HG02798 (cell line): ENCODE results near the gene DPM1.
"Not testable (repeated sequence)": the region's sequence is repeated elsewhere in the genome, so short reads cannot be mapped to it uniquely, and the experiment has no call there.

Experiments
- ATAC-seq: cut with Tn5 transposase; IDR thresholded peaks from one replicate; pipeline ENCODE4 v1.9.1; 2021; ENCODE audit warnings: mild to moderate bottlenecking; ENCODE audit not compliant: unreplicated experiment, poor library complexity

Gene DPM1

DNA sequence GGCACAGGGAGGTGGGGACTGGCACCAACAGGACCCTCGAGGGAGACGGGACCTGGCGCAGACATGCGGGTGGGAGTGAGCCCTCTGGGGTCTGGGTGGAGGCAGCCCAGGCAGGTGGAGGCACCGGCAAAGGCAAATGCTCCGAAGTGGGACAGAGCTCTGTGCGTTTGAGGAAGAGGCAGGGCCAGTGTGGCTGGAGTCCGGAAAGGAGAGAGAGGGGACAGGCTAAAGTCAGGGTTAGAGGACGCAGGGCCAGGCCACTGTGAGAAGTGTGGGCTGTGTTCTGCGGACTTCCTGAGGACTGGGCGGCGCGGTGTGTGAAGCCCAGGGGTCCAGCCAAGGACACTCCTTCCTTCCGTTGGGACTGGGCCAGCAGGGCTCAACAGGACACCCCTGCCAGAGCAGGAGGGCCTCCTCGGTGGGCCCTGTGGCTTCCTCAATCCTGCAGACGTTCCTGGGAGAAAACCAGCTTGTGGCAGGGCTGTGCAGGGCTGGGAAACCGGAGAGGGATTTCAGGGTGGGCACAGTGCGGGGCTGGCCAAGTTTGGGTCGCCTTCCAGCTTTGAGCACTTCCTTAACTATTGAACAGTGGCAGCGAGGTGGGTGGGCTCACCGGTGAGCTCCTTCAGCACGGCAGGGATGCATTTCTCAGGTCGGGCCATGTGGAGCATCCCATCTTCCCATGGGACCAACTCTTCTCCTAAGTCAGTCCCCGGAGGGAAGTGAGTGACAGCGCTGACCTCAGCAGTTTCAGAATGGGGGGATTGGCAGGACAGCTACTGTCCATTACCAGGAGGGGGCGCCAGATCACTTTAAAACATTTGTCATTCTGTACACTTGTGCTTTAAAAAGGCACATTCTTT is 22.8 kb upstream of the DPM1 start:
- no peak for ATAC-seq

DNA sequence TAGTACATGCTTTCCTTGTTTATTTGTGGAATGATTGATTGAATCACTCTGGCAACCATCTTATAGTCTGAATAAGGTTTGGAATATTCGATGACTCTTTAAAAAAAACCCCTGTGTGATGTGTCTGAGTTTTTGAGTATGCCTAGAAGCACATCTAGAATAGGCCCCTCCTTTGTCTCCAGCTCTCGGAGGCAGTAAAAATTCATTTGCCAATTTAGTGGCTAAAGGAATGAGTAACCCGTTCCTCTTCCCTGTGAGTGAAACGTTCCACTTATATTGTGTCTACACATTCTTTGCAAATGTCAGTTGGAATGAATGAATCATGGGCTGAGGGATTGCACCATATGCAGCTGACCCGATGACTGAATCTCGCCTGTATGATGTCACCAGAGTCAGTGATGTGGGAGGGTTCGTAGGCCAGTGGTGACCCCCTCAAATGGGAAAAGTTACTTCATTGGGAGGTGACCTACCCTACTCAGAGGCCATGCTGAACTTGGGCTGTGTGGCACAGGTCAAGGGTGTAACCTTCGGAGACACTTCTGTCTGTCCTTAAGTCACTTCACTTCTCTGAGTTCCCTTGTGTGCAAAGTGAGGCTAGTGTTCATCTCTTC is 21.8 kb upstream of the DPM1 start:
- ATAC-seq, result no peak

DNA sequence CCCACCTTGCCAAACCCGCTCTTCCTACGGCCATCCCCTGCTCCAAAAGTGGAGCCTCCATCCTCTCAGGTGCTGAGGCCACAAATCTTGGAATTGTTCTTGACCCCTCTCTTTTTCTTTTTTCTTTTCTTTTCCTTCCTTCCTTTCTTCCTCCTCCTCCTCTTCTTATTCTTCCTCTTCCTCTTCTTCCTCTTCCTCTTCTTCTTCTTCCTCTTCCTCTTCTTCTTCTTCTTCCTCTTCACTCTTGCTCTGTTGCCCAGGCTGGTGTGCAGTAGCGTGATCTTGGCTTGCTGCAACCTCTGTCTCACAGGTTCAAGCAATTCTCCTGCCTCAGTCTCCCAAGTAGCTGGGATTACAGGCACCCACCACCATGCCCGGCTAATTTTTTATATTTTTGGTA is 20.2 kb upstream of the DPM1 start:
- ATAC-seq, result not testable (repeated sequence)

DNA sequence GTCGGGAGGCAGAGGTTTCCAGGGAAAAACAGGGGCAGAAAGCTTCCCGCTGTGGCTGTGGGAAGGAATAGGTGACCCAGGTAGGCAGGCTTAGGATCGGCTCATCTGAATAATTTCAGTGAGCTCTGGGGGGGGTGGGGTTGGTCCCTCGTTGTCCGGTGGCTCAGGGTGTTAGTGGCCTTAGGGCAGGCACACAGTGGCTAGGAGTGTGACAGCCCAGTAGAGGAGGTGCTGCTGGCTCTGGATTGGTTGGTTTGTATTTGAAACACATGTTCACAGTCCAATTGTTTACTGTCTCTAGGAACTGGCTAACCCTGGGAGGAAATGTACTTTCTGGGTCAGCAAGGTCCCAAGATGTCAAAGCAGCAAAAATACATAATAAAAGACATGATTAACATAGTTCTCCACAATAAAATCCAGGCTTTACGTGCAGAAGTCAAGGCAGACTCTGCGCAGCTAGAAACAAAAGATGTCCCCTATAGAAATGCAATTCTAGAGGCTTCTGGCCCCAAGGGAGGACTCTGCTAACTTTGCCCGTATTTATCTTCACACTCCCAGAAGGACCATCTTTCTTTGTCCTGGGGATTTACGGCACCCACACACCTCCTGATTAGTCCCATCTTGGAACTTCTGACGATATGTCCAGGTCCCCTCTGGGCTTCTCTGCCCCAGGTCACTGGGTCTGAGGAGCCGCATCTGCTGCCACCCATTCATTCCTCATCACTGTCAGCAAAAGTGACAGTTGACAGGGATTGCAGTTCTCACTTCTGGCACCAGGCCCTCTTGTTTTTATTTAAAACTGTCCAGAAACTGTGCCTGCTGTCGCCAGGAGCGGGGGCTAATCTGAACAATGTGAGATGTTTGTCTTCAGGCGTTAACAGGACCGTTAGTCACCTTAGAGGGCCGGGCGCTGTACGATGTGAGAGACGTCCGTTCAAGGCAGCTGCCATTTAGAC is 19.0 kb upstream of the DPM1 start:
- no peak for ATAC-seq

DNA sequence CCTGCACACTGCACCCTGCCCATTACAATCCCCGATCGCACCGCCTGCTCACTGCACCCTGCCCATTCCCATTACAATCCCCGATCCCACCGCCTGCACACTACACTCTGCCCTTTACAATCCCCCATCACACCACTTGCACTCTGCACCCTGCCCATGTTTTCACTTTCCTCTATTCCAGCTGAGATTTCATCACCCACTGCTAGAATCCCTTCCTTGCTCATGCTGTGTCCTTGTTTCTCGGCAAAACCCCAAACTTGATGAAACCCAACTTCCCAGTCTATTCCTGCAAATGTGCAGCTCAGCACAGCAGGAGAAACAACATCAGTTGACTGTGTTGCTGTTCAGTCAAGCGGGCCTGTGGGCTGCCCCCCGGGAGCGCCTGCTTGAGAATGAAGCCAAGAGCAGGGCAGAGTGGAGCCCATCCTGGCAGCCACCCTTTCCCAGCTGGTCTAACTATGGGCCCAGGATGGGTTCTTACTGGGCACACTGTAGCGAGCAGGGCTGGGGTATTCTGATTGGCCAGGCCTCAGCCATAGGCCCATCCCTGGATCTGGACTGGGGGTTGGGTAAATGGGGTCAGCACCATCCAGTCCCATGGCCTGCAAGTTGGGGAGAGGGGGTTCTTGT is 17.5 kb upstream of the DPM1 start:
- ATAC-seq, result no peak

DNA sequence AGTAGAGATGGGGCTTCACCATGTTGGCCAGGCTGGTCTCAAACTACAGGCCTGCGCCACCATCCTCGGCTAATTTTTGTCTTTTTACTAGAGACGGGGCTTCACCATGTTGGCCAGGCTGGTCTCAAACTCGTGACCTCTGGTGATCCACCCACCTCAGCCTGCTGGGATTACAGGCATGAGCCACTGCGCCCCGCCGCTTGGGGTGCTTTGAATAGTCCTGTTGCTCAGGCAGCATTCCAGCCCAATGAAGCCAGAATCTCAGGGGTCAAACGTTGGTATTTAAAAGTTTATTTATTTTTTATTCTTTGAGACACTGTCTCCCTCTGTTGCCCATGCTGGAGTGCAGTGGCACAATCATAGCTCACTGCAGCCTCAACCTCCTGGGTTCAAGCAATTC is 11.6 kb upstream of the DPM1 start:
- no peak for ATAC-seq

DNA sequence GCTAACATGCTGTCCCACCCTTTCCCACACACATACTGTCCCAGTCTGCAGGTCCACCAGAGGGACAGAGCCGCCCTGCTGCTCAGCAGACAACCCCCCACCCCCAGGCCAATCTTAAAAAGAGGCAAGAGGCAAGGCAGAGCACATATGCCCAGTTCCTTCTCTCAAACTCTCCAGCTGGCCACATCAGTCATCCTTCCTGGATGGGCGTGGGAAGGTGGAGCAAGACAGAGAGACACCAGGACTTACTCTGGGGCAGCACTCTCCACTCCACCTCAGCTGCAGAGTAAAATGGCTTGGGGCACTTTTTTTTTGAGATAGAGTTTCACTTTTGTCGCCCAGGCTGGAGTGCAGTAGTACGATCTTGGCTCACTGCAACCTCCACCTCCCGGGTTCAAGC is 11.1 kb upstream of the DPM1 start:
- ATAC-seq, result no peak

DNA sequence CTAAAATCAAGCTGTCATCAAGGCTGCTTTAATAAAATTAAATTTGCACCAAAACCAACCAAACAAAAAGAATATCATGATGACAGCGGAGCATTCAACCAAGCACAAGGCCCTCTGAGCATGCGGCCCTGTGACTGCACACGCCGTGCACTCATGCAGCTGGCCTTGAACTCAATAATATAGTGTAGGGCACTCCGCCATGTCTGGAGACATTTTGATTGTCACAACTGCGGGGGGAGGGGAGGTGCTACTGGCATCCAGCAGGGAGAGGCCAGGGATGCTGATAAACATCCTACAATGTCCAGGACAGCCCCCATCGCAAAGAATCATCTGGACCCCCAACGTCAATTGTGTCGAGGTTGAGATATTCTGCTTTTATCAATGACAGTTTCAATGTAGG is 10.0 kb upstream of the DPM1 start:
- ATAC-seq, result no peak

DNA sequence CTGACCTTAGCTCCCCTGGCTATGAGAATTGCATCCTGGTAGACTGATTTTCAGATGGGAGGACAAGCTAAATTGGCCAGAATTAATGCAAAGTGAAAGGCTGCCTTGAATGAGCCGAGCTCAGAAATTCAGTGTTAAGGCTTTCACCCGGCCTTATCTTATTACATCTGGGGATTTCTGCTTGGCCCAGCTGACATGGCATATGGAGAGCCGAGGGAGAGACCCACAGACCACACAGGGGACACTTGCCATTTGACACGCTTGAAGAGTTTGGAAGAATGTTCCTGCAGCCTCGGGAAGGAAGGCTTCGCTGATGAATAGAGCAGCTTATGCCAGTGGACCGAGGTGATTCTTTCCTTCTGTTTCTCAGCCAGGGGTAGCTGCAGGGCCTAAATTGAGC is 9.3 kb upstream of the DPM1 start:
- no peak for ATAC-seq

DNA sequence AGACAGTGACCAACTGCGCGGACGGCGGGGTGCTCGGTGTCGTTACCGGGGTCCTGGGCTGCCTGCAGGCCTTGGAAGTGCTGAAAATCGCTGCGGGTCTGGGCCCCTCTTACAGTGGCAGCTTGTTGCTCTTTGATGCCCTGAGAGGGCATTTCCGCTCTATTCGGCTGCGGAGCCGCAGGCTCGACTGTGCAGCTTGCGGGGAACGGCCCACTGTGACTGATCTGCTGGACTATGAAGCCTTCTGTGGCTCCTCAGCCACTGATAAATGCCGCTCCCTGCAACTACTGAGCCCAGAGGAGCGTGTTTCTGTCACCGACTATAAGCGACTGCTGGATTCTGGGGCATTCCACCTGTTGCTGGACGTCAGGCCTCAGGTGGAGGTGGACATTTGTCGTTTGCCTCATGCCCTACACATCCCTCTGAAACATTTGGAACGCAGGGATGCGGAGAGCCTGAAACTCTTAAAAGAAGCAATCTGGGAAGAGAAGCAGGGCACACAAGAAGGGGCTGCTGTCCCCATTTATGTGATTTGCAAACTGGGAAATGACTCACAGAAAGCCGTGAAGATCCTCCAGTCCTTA is 1.3 kb upstream of the DPM1 start:
- no peak for ATAC-seq

DNA sequence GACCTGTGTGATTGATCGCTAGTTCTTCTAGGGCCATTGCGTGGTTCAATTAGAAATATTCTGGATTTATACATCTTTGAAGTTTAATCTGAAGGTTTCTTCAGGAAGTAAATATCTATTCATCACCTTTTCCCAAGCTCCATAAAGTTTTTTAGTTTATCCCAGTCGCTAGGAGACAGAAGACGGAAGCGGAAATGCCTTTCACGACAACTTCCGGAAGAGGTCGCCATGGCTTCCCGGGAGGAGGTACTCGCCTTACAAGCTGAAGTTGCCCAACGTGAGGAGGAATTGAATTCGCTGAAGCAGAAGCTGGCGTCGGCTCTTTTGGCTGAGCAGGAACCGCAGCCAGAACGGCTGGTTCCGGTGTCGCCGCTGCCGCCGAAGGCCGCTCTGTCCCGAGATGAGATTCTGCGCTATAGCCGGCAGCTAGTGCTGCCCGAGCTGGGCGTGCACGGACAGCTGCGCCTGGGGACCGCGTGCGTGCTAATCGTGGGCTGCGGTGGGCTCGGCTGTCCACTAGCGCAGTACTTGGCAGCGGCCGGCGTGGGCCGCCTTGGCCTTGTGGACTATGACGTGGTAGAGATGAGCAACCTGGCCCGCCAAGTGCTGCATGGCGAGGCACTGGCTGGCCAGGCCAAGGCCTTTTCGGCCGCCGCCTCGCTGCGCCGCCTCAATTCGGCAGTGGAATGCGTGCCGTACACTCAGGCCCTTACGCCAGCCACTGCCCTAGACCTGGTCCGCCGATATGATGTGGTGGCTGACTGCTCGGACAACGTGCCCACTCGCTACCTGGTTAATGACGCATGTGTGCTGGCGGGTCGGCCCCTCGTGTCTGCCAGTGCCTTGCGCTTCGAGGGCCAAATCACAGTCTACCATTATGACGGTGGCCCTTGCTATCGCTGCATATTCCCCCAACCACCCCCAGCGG is 547 bp upstream of the DPM1 start, which contains the start of gene MOCS3:
Gene MOCS3, plus strand, starts transcription at position 204 of the 928 bp plus-strand sequence. Its CDS starts 25 bp downstream, at position 229.
- peak; percentile 81 for ATAC-seq

DNA sequence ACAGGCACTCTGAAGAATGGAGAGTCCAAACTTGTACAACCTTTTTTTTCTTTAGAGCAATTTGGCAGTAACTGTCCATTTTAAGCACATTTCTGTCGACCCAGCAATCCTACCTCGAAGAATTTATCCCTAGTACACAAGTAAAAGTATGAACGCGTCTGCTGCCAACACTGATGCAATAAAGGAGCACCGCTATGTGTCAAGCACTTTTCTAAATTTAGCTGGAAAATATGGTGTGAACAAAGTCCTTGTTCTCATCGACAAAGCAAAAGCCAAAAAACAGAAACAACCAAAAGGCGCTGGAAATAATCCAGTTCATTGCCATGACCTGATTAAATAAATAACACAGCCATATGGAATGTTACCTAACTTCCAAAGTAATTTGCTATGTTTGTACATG is 1.1 kb downstream of the DPM1 start:
- ATAC-seq, result no peak

DNA sequence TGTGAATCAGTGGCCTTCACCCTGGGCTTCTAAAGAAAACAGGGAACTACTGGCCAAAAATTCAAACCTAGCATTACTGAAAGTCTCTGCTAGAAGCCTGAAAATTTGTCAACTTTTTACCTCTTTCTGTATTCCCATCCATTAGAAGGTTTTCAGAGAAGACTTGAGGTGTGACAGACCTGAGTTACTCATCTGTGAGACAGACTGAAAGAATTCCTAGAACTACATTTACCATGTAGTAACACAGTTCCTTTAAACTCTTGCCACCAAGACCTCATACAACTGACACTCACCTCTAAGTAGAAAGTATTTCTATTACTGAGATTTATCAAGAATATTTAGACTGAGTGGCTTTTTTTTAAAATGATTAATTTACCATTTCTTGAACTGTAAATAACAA is 4.5 kb downstream of the DPM1 start:
- ATAC-seq, result no peak

DNA sequence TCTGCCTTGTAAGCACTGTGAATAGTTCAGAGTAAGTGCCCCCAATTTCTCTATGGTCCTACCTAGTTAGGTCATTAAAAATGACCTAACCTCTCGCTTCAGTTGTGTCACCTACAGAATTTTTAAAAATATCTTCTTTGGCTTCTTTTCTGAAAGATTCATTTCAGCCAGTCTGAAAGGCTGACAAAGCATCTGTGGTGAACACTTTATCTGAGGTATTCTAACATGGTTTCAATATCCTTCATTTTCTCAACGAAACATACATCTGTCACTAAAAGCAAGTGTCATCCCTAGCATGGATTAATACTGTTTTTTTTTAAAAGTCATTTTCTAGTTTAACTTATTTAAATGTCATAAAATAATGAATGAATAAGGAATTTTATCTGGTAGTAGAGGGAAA is 5.1 kb downstream of the DPM1 start:
- ATAC-seq, result no peak

DNA sequence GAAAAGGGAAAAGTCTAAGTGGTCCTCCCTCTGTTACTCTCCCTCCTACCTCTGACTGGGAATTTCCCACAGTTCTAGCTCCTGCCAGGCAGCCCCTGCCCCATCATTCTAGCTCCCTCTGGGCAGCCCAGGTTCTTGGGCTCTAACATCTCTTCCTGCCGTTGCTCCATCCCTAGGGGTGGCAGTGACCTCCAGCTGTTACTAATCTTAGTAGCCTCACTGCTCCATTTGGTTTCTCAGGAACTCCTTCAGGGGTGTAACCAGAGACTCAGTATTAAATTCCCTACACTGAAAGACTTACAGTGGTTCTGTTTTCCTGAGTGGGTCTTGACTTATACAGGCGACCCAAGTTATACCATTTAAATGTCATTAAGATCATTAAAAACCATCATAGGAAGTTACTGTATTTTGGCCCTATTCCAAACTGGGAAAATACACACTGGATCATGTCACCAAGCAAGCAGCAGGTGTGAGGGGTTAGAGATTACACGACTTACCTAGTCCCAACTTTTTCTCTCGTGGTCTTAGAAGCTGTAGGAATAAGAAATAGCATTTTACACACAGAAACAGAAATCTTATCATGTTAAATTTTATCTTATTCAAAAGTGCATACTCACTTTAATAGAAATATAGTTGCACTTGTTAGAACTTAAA is 10.1 kb downstream of the DPM1 start:
- no peak for ATAC-seq

DNA sequence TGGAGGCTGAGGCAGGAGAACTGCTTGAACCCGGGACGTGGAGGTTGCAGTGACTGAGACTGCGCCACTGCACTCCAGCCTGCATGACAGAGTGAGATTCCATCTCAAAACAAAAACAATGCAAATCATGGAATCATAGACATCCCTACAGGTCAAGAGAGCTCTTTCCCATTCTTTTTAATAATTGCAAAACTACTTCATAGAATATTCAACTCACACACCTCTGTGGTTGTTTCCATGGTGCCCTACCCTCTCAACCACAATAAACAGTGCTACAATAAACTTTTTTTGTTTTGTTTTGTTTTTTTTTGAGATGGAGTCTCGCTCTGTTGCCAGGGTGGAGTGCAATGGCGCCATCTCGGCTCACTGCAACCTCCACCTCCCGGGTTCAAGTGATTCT is 15.3 kb downstream of the DPM1 start:
- no peak for ATAC-seq

DNA sequence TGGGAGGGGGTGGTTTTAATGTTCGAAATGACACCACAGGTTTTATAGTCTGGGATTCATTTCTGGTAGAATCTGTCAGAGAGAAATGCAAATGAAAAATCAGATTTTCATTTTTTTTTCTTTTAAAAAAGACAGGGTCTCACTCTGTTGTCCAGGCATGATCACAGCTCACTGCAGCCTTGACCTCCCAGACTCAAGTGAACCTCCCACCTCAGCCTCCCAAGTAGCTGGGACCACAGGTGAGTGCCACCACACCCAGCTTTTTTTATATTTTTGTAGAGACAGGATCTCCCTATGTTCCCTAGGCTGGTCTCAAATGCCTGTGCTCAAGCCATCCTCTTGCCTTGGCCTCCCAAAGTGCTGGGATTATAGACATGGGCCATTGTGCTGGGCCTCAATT is 24.7 kb downstream of the DPM1 start:
- no peak for ATAC-seq

DNA sequence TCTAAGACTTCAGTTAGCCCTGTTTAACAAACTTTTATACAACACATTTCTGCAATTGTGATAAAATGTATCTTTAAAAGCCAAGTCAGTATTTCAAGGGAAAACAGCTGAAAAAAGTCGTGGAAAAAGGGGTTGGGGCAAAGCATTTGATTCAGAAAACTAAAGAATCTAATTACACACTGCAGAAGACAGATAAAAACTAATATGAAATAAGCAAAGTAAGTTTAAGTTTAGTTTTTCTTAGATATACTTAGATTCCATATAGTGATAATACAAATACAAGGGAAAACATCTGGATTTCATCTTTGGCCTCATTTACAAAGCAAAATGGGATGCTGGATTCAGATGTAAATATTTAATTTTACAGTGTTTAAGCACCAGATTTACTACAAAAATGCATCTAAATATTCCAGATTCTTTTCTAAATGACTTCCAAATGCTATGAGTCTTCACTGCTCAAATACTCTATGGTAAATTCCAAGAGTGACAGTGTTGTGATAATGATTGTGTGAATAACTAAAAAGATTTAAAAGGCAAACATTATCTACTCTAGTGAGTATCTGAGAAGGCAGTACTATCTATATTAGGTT is 25.5 kb downstream of the DPM1 start:
- no peak for ATAC-seq
